HPDE6-E6E7 (cell line): Measurements from ENCODE around the gene HEXD.
"Not testable (repeated sequence)": the region's sequence is repeated elsewhere in the genome, so short reads cannot be mapped to it uniquely, and the experiment has no call there.

Experiments
- DNase-seq: peaks from one replicate; pipeline ENCODE4 v3.0.0; 2011; ENCODE audit warnings: missing footprints; ENCODE audit errors: extremely low spot score

The HEXD gene

DNA sequence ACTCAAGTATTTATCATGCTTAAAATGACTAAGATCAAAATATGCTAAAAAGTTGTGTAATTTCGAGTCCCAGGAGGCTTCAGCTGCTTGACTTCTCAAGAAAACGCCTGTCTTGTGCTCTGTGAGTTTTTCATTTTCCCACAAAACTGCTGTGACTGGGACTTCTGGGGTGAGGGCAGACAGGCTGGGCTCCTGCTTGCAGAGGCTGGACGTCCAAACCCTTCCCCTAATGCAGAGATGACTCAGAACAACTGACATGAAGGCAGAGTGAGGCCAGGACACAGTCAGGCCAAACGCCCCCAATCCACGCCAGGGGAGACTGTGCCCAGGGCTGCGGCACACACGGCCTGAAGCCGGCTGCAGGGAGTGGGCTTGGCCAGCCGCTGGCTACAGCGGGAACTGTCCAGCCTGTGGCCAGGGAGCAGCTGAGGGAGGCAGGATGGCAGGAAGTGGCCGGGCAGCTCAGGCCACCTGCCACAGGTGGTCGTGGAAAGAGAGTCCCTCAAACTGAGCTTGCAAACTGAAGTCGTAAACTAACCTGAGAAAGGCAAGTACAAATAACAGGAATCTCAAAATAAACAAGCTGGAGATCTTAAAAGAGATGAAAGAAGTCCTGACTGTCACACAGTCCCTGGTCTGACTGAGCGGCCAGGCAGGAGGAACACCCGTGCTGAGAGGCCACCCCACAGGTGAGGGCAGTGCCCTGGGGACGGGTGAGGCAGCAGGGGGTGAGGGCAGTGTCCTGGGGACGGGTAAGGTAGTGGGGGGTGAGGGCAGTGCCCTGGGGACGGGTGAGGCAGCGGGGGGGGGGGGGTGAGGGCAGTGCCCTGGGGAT is 21.3 kb upstream of the HEXD start:
- DNase-seq, result no peak

DNA sequence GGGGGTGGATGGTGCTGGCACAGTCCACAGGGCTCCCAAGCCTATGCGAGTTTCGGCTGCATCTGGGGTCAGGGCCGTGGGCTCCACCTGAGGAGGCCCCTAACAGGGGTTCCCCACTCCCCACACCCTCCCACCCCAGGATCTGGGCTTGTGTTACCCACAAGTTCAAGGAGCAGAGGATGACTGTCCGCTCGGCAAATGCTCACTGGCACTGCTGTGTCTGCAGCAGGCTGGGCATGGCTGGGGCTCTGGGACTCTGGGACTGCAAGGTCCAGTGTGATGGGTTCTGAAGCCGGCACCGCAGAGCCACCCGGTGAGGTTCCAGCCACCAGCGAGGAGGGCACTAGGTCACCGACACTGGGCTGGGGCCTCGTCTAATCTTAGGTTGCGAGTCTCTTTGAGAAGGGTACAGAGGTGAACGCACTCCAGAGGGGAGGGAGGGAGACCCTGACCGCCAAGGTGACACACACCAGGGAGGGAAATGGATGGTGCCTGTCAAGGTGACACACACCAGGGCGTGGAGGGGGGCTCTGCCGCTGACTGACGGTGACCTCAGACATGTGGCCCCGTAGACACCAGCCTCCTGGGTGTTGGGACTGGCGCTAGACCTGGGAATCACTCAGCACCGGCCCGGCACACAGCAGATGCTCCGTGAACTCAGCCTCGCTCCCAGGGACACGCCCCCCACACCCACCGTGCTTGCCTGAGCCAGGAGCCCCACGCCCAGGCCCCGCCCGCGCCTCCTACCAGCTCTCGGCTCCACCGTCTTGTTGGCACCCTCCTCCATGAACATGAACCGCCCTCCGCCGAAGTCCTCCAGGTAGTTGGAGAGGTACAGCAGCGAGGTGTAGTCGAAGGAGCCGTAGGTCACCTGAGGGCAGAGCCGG is 20.5 kb upstream of the HEXD start:
- no peak for DNase-seq

DNA sequence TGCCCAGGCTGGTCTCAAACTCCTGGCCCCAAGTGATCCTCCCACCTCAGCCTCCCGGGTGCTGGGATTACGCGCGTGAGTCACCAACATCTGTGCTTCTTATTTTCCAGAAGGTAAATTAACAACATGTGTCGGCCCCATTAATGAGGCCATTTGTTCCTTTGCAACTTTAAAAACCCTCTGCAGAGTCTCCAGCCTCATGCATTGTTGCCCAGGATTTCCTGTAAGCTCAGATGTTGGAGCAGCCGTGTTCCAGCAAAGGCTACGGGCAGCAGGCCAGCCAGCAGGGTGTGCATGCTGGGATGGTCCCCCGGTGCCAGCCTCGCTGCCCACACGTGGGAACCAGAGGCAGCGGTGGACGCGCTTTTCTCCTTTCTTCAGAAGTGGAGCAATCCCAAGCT is 19.1 kb upstream of the HEXD start:
- DNase-seq, result no peak

DNA sequence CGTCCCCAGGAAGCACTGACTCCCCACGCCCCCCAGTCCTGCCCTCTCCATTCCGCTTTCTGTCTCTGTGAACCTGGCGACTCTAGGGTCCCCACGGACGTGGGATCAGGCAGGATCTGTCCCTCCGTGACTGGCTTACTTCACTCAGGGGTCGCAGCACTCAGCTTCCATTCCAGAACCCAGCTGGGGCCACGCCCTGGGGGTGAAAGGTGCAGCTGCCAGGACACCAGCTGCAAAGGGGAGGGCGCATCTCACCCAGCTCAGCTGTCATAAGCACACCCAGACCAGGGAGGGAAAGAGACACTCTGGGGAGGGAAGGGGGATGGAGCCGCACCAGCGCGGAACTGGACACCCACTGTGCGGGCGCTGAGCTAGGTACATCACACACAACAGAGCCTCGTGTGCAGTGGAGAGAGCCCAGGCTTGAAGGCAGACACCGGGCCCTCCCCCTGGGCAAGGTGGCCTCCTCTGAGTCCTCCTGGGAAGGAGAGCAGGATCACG is 18.5 kb upstream of the HEXD start:
- no peak for DNase-seq

DNA sequence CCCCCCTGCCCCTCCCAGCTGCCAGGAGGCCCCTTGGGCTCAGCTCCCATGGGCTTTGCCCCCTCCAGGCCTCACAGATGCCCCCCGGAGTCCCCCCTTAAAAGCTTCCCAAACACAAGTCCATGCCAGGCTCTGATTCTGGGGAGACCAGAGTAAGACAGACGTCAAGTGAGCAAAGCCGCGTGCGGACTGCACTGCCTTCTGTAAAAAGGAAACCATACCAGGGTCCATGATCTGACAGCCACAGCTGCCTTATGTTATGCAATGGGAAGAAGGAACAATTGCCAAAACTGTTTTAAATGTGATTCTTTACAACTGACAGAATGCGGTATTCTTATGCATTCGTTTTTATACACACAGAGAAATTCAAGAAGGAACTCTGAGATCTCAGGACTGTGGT is 17.9 kb upstream of the HEXD start:
- no peak for DNase-seq

DNA sequence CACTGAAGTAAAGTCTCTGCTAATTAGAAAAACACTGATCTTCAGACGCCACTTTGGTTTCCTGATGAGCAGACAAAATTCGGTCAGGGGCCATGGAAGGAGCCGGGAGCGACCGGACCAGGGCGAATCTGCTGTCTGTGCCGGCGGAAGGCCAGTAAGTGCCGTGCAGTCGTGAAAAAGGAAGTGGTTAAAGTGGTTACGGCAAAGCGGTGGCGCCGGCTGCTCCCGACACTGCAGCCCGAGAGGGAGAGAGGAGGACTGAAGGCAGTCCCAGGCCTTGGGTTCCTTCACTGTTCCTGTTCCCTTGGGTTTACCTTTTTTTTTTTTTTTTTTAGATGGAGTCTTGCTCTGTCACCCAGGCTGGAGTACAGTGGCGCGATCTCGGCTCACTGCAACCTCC is 17.3 kb upstream of the HEXD start:
- no peak for DNase-seq

DNA sequence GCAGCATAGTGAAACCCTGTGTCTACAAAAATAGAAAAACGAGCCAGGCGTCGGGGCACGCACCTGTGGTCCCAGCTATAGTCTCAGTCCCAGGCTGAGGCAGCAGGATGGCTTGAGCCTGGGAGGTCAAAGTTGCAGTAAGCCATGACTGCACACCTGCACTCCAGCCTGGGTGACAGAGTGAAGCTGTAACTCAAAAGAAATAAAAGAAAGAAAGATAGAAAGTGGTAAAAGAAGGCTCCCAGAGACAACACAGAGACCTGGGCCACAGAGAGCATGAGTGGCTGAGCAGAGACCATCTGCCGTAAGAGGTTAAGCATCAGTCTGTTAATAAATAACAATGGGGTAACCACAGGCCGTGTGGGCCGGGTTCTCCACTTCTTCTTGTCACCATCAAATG is 15.3 kb upstream of the HEXD start:
- DNase-seq, result no peak

DNA sequence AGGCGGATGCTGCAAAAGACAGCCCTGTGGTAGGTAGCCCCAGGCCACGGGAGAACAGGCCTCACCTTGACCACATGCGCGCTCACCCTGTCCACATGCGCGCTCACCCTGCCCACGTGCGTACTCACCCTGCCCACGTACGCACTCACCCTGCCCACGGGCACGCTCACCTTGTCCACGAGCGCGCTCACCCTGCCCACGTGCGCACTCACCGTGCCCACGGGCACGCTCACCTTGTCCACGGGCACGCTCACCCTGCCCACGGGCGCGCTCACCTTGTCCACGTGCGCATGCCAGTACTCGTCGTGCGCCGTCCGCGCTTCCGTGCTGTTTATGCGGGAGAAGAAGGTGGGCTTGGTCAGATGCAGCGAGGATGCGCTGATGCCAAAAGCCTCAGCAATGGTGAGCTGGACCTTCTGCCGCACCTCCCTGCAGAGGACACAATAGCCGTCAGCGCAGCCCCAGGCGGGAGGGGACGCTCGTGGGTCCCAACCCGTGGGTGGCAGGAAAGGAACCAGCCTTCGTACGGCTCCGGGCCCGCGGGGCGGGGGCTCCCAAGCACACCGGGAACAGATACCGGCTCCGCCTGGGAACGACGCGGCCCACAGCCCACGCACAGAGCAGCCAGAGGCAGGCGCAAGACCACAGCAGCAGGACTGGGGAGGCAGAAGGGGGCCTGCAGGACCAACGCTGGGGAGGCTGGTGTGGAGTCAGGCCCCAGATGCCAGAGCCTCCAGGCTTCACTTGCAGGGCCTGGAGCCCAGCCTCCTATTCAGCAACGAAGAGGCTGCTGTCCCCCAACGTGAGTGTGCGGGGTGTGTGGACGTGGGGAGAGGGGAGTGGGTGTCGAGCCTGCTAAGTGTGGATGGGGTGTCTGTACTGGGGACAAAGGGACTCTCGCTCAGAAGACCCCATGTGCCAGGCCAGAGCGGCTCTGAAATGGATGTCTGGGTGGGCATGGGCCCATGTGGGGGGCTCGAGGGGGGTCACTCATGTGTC is 14.2 kb upstream of the HEXD start:
- no peak for DNase-seq

DNA sequence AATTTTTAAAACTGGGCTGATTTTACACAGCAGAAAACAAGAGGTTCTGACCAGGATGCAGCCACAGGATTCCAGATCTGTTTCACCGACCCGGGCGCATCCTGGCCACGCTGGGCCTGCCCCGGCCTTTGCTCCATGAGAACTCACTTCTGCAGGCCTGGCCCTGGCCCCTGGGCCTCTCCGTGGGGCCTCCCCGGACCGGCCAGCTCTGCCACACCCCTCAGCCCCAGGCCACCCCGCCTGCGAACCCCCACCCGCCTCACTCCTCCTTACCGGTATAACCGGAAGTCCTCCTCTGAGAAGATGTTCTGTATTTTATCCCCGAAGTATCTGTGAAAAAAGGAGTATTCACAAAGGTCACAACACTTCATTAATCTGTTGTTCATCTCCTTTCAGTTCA is 13.1 kb upstream of the HEXD start:
- DNase-seq, result no peak

DNA sequence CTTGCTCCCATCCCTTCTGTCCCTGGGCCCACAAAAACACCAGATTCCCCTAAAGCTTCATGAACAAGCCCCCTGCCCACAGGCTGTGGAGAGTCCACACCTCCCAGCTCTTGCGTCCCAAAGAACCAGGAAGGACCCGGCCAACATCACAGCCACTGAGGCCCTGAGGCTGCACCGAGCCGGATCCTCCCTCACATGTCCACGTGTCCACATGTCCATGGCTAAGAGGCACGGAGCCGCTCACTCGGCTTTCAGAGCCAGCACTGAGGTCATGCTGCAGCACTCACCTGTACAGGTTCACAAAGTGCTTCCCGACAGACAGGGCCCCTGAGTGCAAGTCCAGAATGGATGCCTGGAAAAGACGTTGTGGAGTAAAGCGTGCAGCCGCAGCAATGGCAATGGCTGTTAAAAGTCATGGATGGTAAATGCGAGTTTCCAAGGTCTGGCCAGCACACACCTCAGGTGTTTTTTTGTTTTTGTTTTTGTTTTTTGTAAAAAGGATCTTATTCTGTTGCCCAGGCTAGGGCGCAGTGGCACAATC is 11.9 kb upstream of the HEXD start:
- DNase-seq, result no peak

DNA sequence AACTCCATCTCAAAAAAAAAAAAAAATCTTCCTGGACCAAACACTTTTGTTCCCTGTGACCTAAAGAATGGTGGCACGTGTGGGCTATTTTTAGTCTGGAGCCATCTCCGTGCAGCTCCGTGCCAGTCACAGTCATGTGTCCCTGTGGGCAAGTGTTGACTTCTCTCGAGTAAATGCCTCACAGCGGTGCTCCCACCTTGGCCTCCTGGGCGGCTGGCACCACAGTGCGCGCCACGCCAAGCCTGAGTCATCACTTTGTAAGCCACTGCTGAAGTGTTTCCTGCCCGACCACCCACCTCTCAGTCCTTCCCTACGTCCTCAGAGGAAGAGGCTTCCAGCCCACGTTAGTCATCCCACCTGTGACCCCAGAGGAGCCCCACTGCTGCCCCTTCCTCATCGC is 10.9 kb upstream of the HEXD start:
- no peak for DNase-seq

DNA sequence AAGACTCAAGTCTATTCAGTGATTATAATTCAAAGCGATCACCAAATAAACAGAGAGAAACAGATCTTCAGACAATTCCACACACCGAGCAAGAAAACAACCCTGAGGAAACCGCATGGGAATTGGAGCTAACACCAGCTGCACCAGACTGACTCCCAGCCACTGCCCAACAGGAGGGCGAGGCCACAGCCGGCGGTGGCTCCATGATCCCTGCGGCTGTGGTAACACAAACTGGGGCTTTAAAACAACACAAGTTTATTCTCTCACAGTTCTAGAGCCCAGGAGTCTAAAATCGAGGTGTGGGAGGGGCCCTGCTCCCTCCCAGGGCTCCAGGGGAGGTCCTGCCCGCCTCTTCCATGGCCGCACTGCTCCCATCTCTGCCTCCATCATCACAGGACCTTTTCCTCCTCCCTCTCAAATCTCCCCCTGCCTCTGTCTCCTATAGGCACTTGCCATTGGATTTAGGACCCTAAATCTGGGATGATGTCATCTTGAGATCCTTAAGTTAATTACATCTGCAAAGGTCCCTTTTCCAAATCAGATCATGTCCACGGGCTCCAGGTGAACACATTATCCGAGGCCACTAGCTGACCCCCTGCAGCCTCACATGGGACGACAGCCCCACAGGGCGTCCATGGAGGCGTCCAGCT is 9.7 kb upstream of the HEXD start:
- DNase-seq, result no peak

DNA sequence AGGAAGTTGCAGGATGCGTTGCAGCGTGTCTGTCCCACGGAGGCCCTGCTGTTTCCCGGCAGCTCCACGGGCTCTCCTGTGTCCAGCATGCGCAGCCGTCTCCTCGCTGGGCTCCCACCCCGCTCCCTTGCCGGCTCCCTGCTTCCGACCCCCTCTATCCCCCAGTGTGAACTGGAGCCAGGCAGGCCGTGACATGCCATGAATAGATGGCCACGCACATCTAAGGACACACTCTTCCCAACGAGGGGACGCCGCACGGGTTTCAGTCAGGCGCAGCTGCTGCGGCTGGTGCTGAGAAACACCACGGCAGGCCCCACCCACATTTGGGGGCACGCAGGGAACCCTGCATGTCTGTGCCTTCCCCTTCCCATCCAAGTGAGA is 9.2 kb upstream of the HEXD start:
- DNase-seq, result no peak

DNA sequence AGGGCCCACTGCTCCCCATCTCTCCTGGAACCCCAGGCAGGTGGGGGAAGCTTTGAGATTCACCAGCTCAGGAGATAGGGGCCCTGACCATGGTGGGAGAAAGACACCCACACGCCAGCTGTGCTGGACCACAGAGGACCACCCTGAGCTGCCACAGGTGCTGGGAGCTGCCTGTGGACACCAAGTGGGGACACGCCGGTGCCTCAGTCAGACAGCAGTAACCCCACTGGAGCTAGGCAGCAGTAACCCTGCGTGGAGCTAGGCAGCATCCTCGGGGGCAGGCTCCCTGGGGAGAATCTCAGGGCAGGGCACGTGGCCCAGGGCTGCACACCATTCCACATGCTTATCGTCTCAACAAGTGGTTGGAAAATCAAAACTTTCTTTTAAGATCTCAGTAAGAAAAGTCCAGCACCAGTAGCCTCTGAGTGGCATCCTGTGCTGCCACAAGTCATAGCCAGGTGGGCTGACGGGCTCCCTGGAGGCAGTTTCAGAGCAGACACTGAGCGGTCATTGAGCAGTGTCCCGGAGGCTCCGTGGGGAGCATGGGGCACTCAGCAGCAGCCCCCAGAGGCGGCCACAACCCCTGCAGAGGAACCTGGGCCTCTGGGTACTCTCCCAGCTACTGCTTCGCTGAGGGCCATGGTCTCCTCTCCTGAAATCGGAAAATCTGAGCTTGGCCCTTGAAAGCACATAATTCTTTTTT is 8.0 kb upstream of the HEXD start:
- DNase-seq, result no peak

DNA sequence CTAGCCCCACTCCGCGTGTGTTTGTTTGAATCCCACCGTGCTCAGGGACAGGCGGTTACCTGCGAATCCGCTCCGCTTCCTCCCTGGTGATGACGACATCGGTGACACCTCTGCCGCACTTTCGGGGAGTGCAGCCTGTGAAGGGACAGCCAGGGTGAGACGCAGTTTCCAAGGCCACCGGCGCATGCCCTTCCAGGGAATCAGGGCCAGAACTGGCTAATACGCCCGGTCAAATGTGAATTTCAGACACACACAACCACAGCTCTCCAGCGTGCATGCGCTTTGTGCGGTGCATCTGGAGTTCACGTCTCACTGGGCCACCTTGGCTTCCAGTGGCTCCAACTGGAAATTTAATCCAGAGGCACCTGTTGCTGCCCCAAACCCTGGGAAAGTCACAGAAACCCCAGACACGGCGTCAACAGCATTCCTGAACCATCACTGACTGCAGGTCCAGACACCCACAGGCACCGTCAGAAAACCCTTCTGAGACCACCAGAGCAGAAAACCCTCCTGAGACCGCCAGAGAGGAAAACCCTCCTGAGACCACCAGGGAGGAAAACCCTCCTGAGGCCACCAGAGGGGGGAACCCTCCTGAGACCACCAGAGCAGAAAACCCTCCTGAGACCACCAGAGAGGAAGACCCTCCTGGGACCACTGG is 6.6 kb upstream of the HEXD start:
- no peak for DNase-seq

DNA sequence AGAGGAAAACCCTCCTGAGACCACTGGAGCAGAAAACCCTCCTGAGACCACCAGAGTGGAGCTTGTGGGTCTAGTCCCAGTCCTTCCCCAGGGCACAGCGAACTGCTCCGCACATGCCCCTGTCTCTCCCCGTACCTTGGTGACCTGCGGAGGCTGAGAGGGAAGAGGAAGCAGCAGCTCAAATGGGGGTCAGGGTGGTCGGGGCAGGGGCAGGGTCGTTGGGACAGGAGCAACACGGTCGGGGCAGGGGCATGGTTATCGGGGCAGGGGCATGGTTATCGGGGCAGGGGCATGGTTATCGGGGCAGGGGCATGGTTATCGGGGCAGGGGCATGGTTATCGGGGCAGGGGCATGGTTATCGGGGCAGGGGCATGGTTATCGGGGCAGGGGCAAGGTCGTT is 6.1 kb upstream of the HEXD start:
- DNase-seq, result not testable (repeated sequence)

DNA sequence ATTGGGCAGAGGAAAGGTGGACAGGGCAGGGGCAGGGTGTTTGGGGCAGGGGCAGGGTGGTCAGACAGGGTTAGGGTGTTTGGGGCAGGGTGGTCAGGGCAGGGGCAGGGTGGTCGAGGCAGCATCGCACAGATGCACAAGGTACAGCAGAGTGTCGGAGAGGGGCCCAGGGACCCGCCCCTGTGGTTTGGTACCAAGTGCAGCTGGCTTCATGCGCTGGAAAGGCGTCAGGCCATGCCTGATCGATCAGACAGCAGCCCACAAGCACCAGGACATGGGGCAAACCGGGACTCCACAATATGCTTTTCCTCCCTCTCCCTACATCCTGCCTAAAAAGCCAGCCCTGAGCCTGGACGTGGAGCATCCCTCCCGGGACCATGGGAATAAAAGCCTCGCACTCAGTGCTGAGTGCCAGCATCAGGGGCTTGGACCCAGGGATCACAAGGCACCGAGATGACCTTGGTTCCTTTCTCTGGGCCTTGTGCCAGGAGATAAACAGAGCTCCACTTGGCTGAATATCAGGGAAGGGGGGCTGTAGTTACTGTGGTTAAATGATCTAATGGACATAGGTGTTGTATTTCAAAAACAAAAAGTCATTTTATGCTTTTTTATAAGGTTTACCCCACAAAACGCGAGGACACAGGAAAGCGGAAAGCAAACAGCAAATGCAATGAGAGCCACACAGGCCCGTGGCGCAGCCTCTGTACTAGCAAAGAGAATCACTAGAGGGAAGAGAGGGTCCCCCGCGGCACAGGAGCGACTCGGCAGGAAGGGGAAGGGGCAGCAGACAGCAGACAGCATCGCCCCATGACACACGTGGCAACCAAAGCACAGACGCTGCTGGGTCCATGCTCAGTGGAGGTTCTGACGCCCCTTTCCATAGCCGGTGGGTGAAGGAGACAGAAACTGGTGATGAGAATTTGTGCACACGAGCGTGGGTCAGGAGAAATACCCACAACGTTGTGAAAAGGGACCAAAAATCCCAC is 5.3 kb upstream of the HEXD start:
- no peak for DNase-seq

DNA sequence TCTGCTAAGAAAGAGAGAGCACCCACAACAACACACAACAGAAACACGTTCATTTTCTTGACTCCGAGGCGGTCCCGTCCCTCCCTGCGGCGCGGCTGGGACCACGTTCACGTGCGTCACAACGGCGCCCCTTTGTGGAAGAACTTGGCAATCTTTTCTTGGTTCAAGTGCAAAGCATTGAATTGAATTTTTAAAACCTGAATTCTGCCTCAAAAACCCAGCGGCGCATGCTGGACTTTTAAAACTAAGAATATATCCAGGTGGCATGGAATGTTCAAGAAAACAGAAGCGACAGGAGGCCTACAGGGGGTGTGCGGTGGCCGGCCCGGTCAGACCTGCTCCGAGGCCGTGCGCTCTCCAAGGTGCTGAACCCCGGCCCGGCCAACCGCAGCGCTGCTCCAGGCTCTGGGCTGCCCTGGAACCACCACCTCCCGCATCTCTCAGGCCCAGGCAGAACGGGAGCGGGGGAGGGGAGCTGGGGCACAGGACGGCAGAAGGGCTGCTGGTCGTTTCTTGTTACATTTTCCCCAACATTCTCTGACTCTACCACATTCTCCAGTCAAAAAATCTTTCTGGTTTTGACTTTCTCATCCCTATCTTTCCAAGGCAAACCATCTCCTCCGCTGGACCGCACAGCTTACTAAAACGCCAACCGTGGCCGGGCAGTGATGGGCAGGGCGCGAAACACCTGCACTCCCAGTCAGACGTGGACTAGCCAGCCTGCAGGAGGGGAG is 3.4 kb upstream of the HEXD start:
- DNase-seq, result peak; percentile 71
